OCI-LY1 (cell line): ENCODE measurements around the gene OSER1.

Experiments used
- H2AFZ ChIP-seq: fragments of 200-600 bp; sonication (generic), shearing (Covaris generic); 2 replicates; pipeline ENCODE4 v1.6.0; 2014; ENCODE audit warnings: antibody characterized with exemption, mild to moderate bottlenecking, low read length
- H3F3A ChIP-seq: fragments of 200-600 bp; sonication (generic), shearing (Covaris generic); 2 replicates; pipeline ENCODE4 v1.6.0; 2014; ENCODE audit warnings: mild to moderate bottlenecking, antibody characterized with exemption, low read length, moderate library complexity; ENCODE audit not compliant: insufficient read depth
- H3K27ac ChIP-seq: fragments of 200-600 bp; sonication (generic); 2 replicates; pipeline ENCODE4 v1.5.1; 2014; ENCODE audit warnings: low read length, mixed run types, mild to moderate bottlenecking, low read depth; ENCODE audit not compliant: poor library complexity, severe bottlenecking
- H3K27me3 ChIP-seq: fragments of 200-600 bp; sonication (generic); 2 replicates; pipeline ENCODE4 v1.6.0; 2014; ENCODE audit warnings: antibody characterized with exemption, mild to moderate bottlenecking, low read length, moderate library complexity; ENCODE audit not compliant: insufficient read depth
- H3K36me3 ChIP-seq: fragments of 200-600 bp; sonication (generic); 2 replicates; pipeline ENCODE4 v1.6.1; 2014; ENCODE audit warnings: mild to moderate bottlenecking, antibody characterized with exemption, low read length, moderate library complexity, mixed read lengths; ENCODE audit not compliant: insufficient read depth
- H3K4me1 ChIP-seq: fragments of 200-600 bp; sonication (generic); 2 replicates; pipeline ENCODE4 v1.5.1; 2014; ENCODE audit warnings: mild to moderate bottlenecking, low read length, moderate library complexity; ENCODE audit not compliant: insufficient read depth, severe bottlenecking
- H3K4me2 ChIP-seq: fragments of 200-600 bp; sonication (generic), shearing (Covaris generic); 2 replicates; pipeline ENCODE4 v1.6.1; 2014; ENCODE audit warnings: low read length
- H3K4me3 ChIP-seq: fragments of 200-600 bp; sonication (generic); 2 replicates; pipeline ENCODE4 v1.5.1; 2014; ENCODE audit warnings: low read length, low read depth, mild to moderate bottlenecking, mixed read lengths; ENCODE audit not compliant: poor library complexity, severe bottlenecking
- H3K79me2 ChIP-seq: fragments of 200-600 bp; shearing (Covaris generic); 2 replicates; pipeline ENCODE4 v1.6.1; 2016; ENCODE audit warnings: mixed run types, low read length, mixed read lengths; ENCODE audit not compliant: insufficient read depth
- H3K9ac ChIP-seq: fragments of 200-600 bp; sonication (generic), shearing (Covaris generic); 2 replicates; pipeline ENCODE4 v1.6.1; 2014; ENCODE audit warnings: mild to moderate bottlenecking, low read length, mixed read lengths
- H3K9me2 ChIP-seq: fragments of 200-600 bp; sonication (generic), shearing (Covaris generic); 2 replicates; pipeline ENCODE4 v1.6.1; 2014; ENCODE audit warnings: low read depth, mild to moderate bottlenecking, low read length, mixed read lengths
- H3K9me3 ChIP-seq: fragments of 200-600 bp; shearing (Covaris generic); 2 replicates; pipeline ENCODE4 v1.6.1; 2014; ENCODE audit warnings: low read length, mixed read lengths
- H4K20me1 ChIP-seq: fragments of 200-600 bp; sonication (generic), shearing (Covaris generic); 2 replicates; pipeline ENCODE4 v1.6.0; 2016; ENCODE audit warnings: mild to moderate bottlenecking, low read length; ENCODE audit not compliant: insufficient read depth
- EZH2 ChIP-seq: fragments of 200-600 bp; sonication (generic), shearing (Covaris generic); IDR thresholded peaks from 2 replicates; pipeline ENCODE4 v1.8.0; 2017; ENCODE audit warnings: borderline replicate concordance, mixed run types, mild to moderate bottlenecking, antibody characterized with exemption, low read length, moderate library complexity, mixed read lengths
- TF ChIP-seq, protein P1 (sequence below): fragments of 200-600 bp; sonication (generic), shearing (Covaris generic); IDR thresholded peaks from 2 replicates; pipeline ENCODE4 v1.5.1; 2017; ENCODE audit warnings: mild to moderate bottlenecking, antibody characterized with exemption, low read length, moderate library complexity, mixed read lengths

The OSER1 gene

DNA sequence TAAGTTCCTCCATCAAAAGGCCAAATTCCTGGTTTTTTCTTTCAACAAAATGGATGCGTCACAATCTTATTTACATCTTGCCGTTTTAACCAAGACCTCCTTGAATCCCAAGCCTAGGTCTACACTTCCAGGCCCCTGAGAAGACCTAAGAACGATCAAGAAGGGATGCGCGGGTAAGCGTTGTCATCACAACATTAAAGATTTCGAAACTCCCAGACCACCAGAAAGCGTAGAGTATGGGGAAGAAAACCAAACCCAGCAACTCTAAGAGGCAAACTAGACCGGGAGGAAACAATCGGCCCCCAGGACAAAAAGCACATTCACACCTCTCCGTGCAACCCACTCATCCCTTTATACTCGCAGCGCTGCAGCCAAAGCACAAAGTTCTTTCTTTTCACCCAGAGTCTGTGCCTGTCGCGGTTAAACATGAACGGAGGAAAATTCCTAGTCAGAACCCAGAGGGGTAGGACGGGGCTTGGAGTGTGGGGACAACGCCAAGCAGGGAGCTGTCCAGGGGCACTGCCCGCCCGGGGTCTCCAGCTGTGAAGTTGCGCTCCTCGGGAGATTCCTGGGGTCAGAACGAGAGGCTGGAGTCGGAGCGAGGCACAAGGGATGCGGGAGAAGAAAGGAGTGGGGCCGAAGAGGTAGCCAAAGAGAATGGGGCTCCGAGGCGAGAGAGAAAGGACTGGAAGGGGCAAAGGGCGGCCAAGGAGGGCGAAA is 725 bp downstream of the OSER1 start:
- no peaks in the 10 kb centered on the region for H3F3A ChIP-seq

DNA sequence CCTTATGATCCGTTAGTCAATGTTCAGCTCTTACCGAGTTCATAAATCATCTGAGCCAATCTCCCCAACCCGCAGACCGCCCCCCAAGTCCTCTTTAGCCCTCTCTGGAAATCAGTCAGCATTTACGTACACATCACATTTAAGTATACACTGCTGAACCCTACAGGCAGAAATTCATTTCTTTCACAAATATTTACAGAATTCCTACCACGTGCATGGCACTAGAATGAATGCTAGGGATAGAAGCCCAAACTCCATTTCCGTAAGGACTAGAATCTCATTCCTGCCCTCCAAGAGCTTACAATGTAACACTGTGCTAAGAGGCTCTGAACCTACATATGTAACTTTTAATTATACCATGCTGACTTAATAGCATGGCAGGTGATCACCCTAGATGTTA is 1.8 kb downstream of the OSER1 start:
- Histone ChIP-seq H3F3A (no peaks in the 10 kb centered on the region), H3K4me1 (peaks cover 39% of the 10 kb centered on the region), H2AFZ (no peak overlapping the region), H4K20me1 (0 out of 2 replicates have a peak, but pooled peaks cover 3% of the 10 kb centered on the region), H3K27me3 (no peaks in the 10 kb centered on the region), H3K36me3 (peaks cover 17% of the 10 kb centered on the region), H3K4me2 (peak overlapping the region; percentile 81), H3K9ac (peak overlapping the region; percentile 85), H3K4me3 (peak overlapping the region; percentile 84), H3K27ac (no peak overlapping the region), H3K79me2 (peaks cover 32% of the 10 kb centered on the region), H3K9me3 (no peaks in the 10 kb centered on the region), H3K9me2 (no peaks in the 10 kb centered on the region)
- no peak for TF ChIP-seq EZH2
- TF ChIP-seq, protein P1, sequence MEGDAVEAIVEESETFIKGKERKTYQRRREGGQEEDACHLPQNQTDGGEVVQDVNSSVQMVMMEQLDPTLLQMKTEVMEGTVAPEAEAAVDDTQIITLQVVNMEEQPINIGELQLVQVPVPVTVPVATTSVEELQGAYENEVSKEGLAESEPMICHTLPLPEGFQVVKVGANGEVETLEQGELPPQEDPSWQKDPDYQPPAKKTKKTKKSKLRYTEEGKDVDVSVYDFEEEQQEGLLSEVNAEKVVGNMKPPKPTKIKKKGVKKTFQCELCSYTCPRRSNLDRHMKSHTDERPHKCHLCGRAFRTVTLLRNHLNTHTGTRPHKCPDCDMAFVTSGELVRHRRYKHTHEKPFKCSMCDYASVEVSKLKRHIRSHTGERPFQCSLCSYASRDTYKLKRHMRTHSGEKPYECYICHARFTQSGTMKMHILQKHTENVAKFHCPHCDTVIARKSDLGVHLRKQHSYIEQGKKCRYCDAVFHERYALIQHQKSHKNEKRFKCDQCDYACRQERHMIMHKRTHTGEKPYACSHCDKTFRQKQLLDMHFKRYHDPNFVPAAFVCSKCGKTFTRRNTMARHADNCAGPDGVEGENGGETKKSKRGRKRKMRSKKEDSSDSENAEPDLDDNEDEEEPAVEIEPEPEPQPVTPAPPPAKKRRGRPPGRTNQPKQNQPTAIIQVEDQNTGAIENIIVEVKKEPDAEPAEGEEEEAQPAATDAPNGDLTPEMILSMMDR, result no peak

More for the DNA sequence above, 725 bp downstream of the OSER1 start:
- Histone ChIP-seq H3K9me3 (no peaks in the 10 kb centered on the region), H2AFZ (no peak overlapping the region), H3K4me1 (peaks cover 39% of the 10 kb centered on the region), H3K36me3 (peaks cover 11% of the 10 kb centered on the region; the same call in 1 of the 2 replicates), H3K27ac (peak overlapping the region; percentile 25), H3K4me2 (peak overlapping the region; percentile 81), H4K20me1 (0 out of 2 replicates have a peak, but pooled peaks cover 3% of the 10 kb centered on the region), H3K9ac (peak overlapping the region; percentile 85), H3K27me3 (no peaks in the 10 kb centered on the region), H3K79me2 (peaks cover 32% of the 10 kb centered on the region), H3K4me3 (peak overlapping the region; percentile 84), H3K9me2 (no peaks in the 10 kb centered on the region)
- TF ChIP-seq, protein P1, result no peak
- TF ChIP-seq EZH2, result no peak

DNA sequence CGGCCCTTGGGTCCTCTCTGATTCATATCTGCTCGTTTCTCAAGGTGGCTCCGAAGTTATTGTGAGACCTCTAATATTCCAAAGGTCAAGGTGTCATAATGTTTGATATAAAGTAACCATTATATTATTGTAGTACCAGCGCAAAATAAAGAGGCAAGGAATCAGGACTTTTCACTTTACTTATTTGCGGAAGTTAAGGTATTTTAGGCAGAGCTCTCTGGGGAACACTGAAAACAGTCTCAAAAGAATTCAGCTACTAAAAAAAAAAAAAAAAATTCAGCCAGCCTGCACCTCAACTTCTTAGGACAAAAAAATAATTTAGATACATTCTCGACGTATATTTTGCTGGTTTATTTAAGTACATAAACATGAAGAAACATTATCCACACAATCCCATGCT is 2.4 kb downstream of the OSER1 start:
- TF ChIP-seq, protein P1, result no peak
- no peak for TF ChIP-seq EZH2
- Histone ChIP-seq H3K9ac (peak overlapping the region; percentile 85; the same call in 1 of the 2 replicates), H3K27me3 (no peaks in the 10 kb centered on the region), H3K4me1 (peaks cover 39% of the 10 kb centered on the region), H3K4me3 (peak overlapping the region; percentile 84), H3K27ac (no peak overlapping the region), H3K9me2 (no peaks in the 10 kb centered on the region), H4K20me1 (0 out of 2 replicates have a peak, but pooled peaks cover 3% of the 10 kb centered on the region), H3F3A (no peaks in the 10 kb centered on the region), H3K36me3 (peaks cover 21% of the 10 kb centered on the region), H2AFZ (no peak overlapping the region), H3K4me2 (peak overlapping the region; percentile 81), H3K79me2 (peaks cover 32% of the 10 kb centered on the region), H3K9me3 (no peaks in the 10 kb centered on the region)
